ENCODE results near the gene EVI5L. TPM values are rescaled to one million over a fixed set of nuclear protein-coding genes. Genes with fewer than 3 reads are reported as not detected.

EVI5L gene
- polyA plus RNA-seq, 3 donors = 14.1 to 17.9 (median 15.5) TPM

GRCh38 chr19:7869910-7870511, 40.0 kb downstream of the EVI5L start:
- DNase-seq (ENCODE audit: low read depth in 3 of 3, low spot score in 2 of 3) = no peak

- no peak for DNase-seq (ENCODE audit: low read depth in 3 of 3, low spot score in 2 of 3)
Observed at GRCh38 chr19:7870571-7871436, 40.8 kb downstream of the EVI5L start.

- no peak for DNase-seq (ENCODE audit: low read depth in 3 of 3, low spot score in 2 of 3)
Observed at GRCh38 chr19:7871437-7872305, 41.7 kb downstream of the EVI5L start.

- DNase-seq (ENCODE audit: low read depth in 3 of 3, low spot score in 2 of 3) = no peak
Observed at GRCh38 chr19:7872306-7873204, 42.5 kb downstream of the EVI5L start.

GRCh38 chr19:7873304-7874075, 43.5 kb downstream of the EVI5L start:
- no peak for DNase-seq (ENCODE audit: low read depth in 3 of 3, low spot score in 2 of 3)

GRCh38 chr19:7874076-7874896, 44.3 kb downstream of the EVI5L start, which contains the start of gene PRR36:
TSS of gene PRR36 (minus strand) at chr19:7874390. CDS start at chr19:7873689, 701 bp downstream.
- DNase-seq (ENCODE audit: low read depth in 3 of 3, low spot score in 2 of 3) = no peak

- DNase-seq (ENCODE audit: low read depth in 3 of 3, low spot score in 2 of 3) = no peak
Observed at GRCh38 chr19:7874897-7875273, 44.9 kb downstream of the EVI5L start.

- DNase-seq (ENCODE audit: low read depth in 3 of 3, low spot score in 2 of 3) = no peak
Observed at GRCh38 chr19:7877249-7877836, 47.3 kb downstream of the EVI5L start.

GRCh38 chr19:7879111-7879807, 49.2 kb downstream of the EVI5L start:
- DNase-seq (ENCODE audit: low read depth in 3 of 3, low spot score in 2 of 3) = no peak

- no peak for DNase-seq (ENCODE audit: low read depth in 3 of 3, low spot score in 2 of 3)
Observed at GRCh38 chr19:7879836-7880235, 49.8 kb downstream of the EVI5L start.

GRCh38 chr19:7881910-7882309, 51.9 kb downstream of the EVI5L start:
- no peak for DNase-seq (ENCODE audit: low read depth in 3 of 3, low spot score in 2 of 3)

GRCh38 chr19:7883105-7883504, 53.1 kb downstream of the EVI5L start:
- no peak for DNase-seq (ENCODE audit: low read depth in 3 of 3, low spot score in 2 of 3)

- DNase-seq (ENCODE audit: low read depth in 3 of 3, low spot score in 2 of 3) = no peak
Observed at GRCh38 chr19:7883796-7884570, 54.0 kb downstream of the EVI5L start.

- DNase-seq (ENCODE audit: low read depth in 3 of 3, low spot score in 2 of 3) = no peak
Observed at GRCh38 chr19:7885818-7886217, 55.8 kb downstream of the EVI5L start.

- DNase-seq (ENCODE audit: low read depth in 3 of 3, low spot score in 2 of 3) = no peak
Observed at GRCh38 chr19:7887408-7888144, 57.6 kb downstream of the EVI5L start.
